Transverse colon (tissue), 4 donors: ENCODE measurements around the gene PRKCA. TPM values are rescaled to one million over a fixed set of nuclear protein-coding genes. Genes with fewer than 3 reads are reported as not detected.
"Not testable (repeated sequence)": the region's sequence is repeated elsewhere in the genome, so short reads cannot be mapped to it uniquely, and the experiment has no call there.

ENCODE experiments used
- DNase-seq: peaks from one replicate; pipeline ENCODE4 v3.0.0-alpha.2; 2019
- H3K27ac ChIP-seq, 4 donors: fragments of 200-600 bp; sonication (generic); 2 replicates each; pipeline ENCODE4 v1.5.1; 2016 to 2018; ENCODE audit warnings: inconsistent platforms in 4 of 4
- H3K27me3 ChIP-seq: fragments of 200-600 bp; sonication (generic); 2 replicates; pipeline ENCODE4 v1.5.1; 2017; ENCODE audit warnings: inconsistent platforms
- H3K36me3 ChIP-seq, 4 donors: fragments of 200-600 bp; sonication (generic); 2 replicates each; pipeline ENCODE4 v1.5.1; 2017 to 2019; ENCODE audit warnings: inconsistent platforms in 4 of 4
- H3K4me1 ChIP-seq, 4 donors: fragments of 200-600 bp; sonication (generic); 2 replicates each; pipeline ENCODE4 v1.5.1; 2017 to 2020; ENCODE audit warnings: inconsistent platforms in 4 of 4
- H3K4me3 ChIP-seq, 4 donors: fragments of 200-600 bp; sonication (generic); 1 replicate in 1 of 4; 2 replicates in 3 of 4; pipeline versions ENCODE4 v1.5.1 to v1.6.1; 2017 to 2019; ENCODE audit warnings: inconsistent platforms in 4 of 4
- H3K9me3 ChIP-seq, 2 donors: fragments of 200-600 bp; sonication (generic); 2 replicates each; pipeline ENCODE4 v1.5.1; 2017 to 2019; ENCODE audit warnings: inconsistent platforms in 2 of 2
- CTCF ChIP-seq, 5 experiments: fragments of 200-600 bp in 3 of 5; fragments of 450-650 bp in 2 of 5; sonication (generic) in 3 of 5; IDR thresholded peaks; 1 replicate in 2 of 5; 2 replicates in 3 of 5; pipeline ENCODE4 v1.5.1; 2016 to 2017; ENCODE audit warnings: antibody characterized with exemption in 5 of 5, inconsistent platforms in 3 of 5, mild to moderate bottlenecking in 2 of 5, moderate library complexity in 1 of 5
- EP300 ChIP-seq: sonication (generic); formaldehyde crosslinking; IDR thresholded peaks from one replicate; pipeline ENCODE4 v1.6.1; 2017; ENCODE audit warnings: antibody characterized with exemption, low read depth
- POLR2A ChIP-seq: fragments of 450-650 bp; IDR thresholded peaks from one replicate; pipeline ENCODE4 v1.6.1; 2016; ENCODE audit warnings: antibody characterized with exemption, mild to moderate bottlenecking, moderate library complexity
- POLR2AphosphoS5 ChIP-seq, 3 donors: sonication (generic); formaldehyde crosslinking; IDR thresholded peaks; one replicate each; pipeline ENCODE4 v1.6.1; 2016; ENCODE audit warnings: antibody characterized with exemption in 3 of 3
- WGBS, 2 donors: methylation state at CpG; one replicate each; pipeline ENCODE4 v1.1.5; 2018; ENCODE audit warnings: low coverage in 1 of 2; 5-methylcytosine and 5-hydroxymethylcytosine counted together
- in situ Hi-C, 4 donors: fragments of 200-750 bp; cut with MboI; loops; one replicate each; pipeline versions ENCODE4 v1.15.0 to v1.15.1; 2017; ENCODE audit warnings: low sequenced_read_pairs in 3 of 4, low pct_ligation_motif_present in 1 of 4, low pct_unique_long_range_greater_than_20kb in 1 of 4
- intact Hi-C: fragments of 100-400 bp; cut with DNase I; formaldehyde crosslinking; loops from one replicate; pipeline ENCODE4 v1.15.1; 2023; ENCODE audit warnings: low total_unique reads
- total RNA-seq, 4 donors: library from RNA; depleted of rRNA; stranded (reverse); fragments of >200 nt; gene quantifications; one replicate each; pipeline ENCODE4 v1.1.0, GENCODE V29; 2016

The PRKCA gene
- total RNA-seq, 4 donors from 2014 or later = 16.1 to 49.7 (median 31.7) TPM

GRCh38 chr17:66398059-66398458 lies 95.6 kb downstream of the PRKCA start:
- H3K36me3 ChIP-seq = no peaks in the 10 kb centered on the region
- no peaks in the 10 kb centered on the region for H3K27me3 ChIP-seq
- no peaks in the 10 kb centered on the region for H3K9me3 ChIP-seq
- H3K4me1 ChIP-seq = peaks cover 0 to 26% (median 0%) of the 10 kb centered on the region in 4 donors
- intact Hi-C loops = no loop called here
- DNase-seq = no peak
- WGBS, 2 donors = 26 to 32% methylated on average over 3 to 4 of the region's 4 CpGs
- H3K27ac ChIP-seq = no peak overlapping the region
- no peak overlapping the region for H3K4me3 ChIP-seq
- no peak for TF ChIP-seq EP300
- TF ChIP-seq POLR2A = no peak
- TF ChIP-seq CTCF (IDR thresholded peaks at IDR 0.05) = no peak
- TF ChIP-seq POLR2AphosphoS5 (IDR thresholded peaks at IDR 0.05) = no peak
- in situ Hi-C loops = no loop called here

- no peak for DNase-seq
- H3K9me3 ChIP-seq = no peaks in the 10 kb centered on the region
- intact Hi-C loops = no loop called here
- no peaks in the 10 kb centered on the region for H3K36me3 ChIP-seq
- H3K27me3 ChIP-seq = no peaks in the 10 kb centered on the region
- no peak for TF ChIP-seq POLR2AphosphoS5 (IDR thresholded peaks at IDR 0.05)
- TF ChIP-seq POLR2A = no peak
- TF ChIP-seq EP300 = no peak
- TF ChIP-seq CTCF (IDR thresholded peaks at IDR 0.05) = no peak
- in situ Hi-C loops = no loop called here
- 83 to 85% methylated on average over 8 of the region's 8 CpGs for WGBS, 2 donors
- H3K4me3 ChIP-seq = no peak overlapping the region
- no peak overlapping the region for H3K27ac ChIP-seq
- peaks cover 0 to 26% (median 1%) of the 10 kb centered on the region in 4 donors for H3K4me1 ChIP-seq
Measured at GRCh38 chr17:66398617-66399016, 96.2 kb downstream of the PRKCA start.

- intact Hi-C loops (no loop called here), in situ Hi-C loops (no loop called here)
- H3K4me3 ChIP-seq = no peak overlapping the region
- H3K27me3 ChIP-seq = no peaks in the 10 kb centered on the region
- TF ChIP-seq CTCF (IDR thresholded peaks at IDR 0.05) (no peak), EP300 (no peak), POLR2A (no peak), POLR2AphosphoS5 (IDR thresholded peaks at IDR 0.05) (no peak)
- H3K27ac ChIP-seq = no peak overlapping the region
- H3K36me3 ChIP-seq = no peaks in the 10 kb centered on the region
- no peak for DNase-seq
- peaks cover 5 to 34% (median 9%) of the 10 kb centered on the region in 4 donors for H3K4me1 ChIP-seq
- H3K9me3 ChIP-seq = no peaks in the 10 kb centered on the region
- 63 to 75% methylated on average over 3 of the region's 3 CpGs for WGBS, 2 donors
Measured at GRCh38 chr17:66399441-66399840, 97.0 kb downstream of the PRKCA start.

GRCh38 chr17:66400041-66400688 lies 97.8 kb downstream of the PRKCA start:
- H3K27ac ChIP-seq, H3K9me3 ChIP-seq, H3K36me3 ChIP-seq, DNase-seq, intact Hi-C loops, H3K27me3 ChIP-seq, in situ Hi-C loops, H3K4me3 ChIP-seq: not testable (repeated sequence)
- 74 to 88% methylated on average over 4 to 11 of the region's 11 CpGs for WGBS, 2 donors
- H3K4me1 ChIP-seq = peaks cover 5 to 38% (median 9%) of the 10 kb centered on the region in 4 donors

- H3K9me3 ChIP-seq = no peaks in the 10 kb centered on the region
- no peaks in the 10 kb centered on the region for H3K27me3 ChIP-seq
- H3K4me3 ChIP-seq = no peak overlapping the region
- H3K36me3 ChIP-seq = no peaks in the 10 kb centered on the region
- DNase-seq = no peak
- H3K27ac ChIP-seq = no peak overlapping the region
- H3K4me1 ChIP-seq = peaks cover 5 to 43% (median 10%) of the 10 kb centered on the region in 4 donors
- TF ChIP-seq EP300 (no peak), POLR2A (no peak), CTCF (IDR thresholded peaks at IDR 0.05) (no peak), POLR2AphosphoS5 (IDR thresholded peaks at IDR 0.05) (no peak)
- in situ Hi-C loops = no loop called here
- WGBS, 2 donors = 44 to 57% methylated on average over 1 of the region's 1 CpG
- intact Hi-C loops = no loop called here
Measured at GRCh38 chr17:66400698-66401097, 98.3 kb downstream of the PRKCA start.
